ENCODE measurements around the gene CDK14. TPM values are rescaled to one million over a fixed set of nuclear protein-coding genes. Genes with fewer than 3 reads are reported as not detected.

The CDK14 gene
- polyA plus RNA-seq, 3 donors: 1.7 to 2.5 (median 2.1) TPM

DNA sequence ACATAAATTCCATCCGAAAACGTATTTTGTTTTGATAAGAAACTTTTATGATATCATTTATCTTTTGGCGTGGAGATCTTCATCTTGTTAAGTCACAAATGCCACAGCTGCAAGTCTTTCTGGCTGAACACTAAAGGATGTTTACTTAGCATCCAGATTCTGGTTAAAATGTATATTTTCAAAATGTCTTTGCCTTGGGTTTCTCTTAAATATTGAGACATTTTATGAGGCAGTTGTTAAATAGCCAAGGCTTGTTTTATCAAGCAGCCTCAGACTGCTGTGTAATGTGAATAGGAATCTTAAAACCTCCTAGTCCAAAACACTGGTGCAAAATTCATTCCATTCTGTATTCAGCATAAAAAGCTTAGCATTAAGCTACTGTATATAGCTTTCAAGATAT, 531.8 kb downstream of the CDK14 start:
- Mint-ChIP-seq H3K36me3 (no peaks in the 10 kb centered on the region), H3K27ac (no peak overlapping the region), H3K27me3 (ENCODE audit: low read depth in 3 of 3) (no peaks in the 10 kb centered on the region), H3K4me1 (peaks cover 3% of the 10 kb centered on the region), H3K4me3 (no peak overlapping the region), H3K9me3 (no peaks in the 10 kb centered on the region)
- intact Hi-C loops (cut with micrococcal nuclease): no loop called here
- TF ChIP-seq, protein P1, sequence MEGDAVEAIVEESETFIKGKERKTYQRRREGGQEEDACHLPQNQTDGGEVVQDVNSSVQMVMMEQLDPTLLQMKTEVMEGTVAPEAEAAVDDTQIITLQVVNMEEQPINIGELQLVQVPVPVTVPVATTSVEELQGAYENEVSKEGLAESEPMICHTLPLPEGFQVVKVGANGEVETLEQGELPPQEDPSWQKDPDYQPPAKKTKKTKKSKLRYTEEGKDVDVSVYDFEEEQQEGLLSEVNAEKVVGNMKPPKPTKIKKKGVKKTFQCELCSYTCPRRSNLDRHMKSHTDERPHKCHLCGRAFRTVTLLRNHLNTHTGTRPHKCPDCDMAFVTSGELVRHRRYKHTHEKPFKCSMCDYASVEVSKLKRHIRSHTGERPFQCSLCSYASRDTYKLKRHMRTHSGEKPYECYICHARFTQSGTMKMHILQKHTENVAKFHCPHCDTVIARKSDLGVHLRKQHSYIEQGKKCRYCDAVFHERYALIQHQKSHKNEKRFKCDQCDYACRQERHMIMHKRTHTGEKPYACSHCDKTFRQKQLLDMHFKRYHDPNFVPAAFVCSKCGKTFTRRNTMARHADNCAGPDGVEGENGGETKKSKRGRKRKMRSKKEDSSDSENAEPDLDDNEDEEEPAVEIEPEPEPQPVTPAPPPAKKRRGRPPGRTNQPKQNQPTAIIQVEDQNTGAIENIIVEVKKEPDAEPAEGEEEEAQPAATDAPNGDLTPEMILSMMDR (IDR thresholded peaks at IDR 0.05): no peak
- no peaks in the 10 kb centered on the region for H3K4me1 ChIP-seq (ENCODE audit: control insufficient read depth in 1 of 2, insufficient read depth in 2 of 2, low read length in 2 of 2)
- H3K79me2 ChIP-seq (ENCODE audit: insufficient read depth, low read length): no peaks in the 10 kb centered on the region
- WGBS (ENCODE audit: insufficient coverage): no CpG with 5 or more reads among the region's 3 CpGs
- no peak overlapping the region for H3K4me3 ChIP-seq (replicated peaks in 1 of 3; ENCODE audit: low read depth in 2 of 3, low read length in 3 of 3)
- DNase-seq: no peak
- H3K36me3 ChIP-seq (replicated peaks in 1 of 2; ENCODE audit: control insufficient read depth in 1 of 2, insufficient read depth in 2 of 2, low read length in 2 of 2): no peaks in the 10 kb centered on the region
- H3K4me2 ChIP-seq (replicated peaks; ENCODE audit: extremely low read depth, low read length, poor library complexity, severe bottlenecking): no peak overlapping the region
- H4K20me1 ChIP-seq (ENCODE audit: insufficient read depth, low read length): no peaks in the 10 kb centered on the region
- H3K27ac ChIP-seq (ENCODE audit: low read depth in 1 of 2, low read length in 2 of 2): no peak overlapping the region
- H3K27me3 ChIP-seq (ENCODE audit: control insufficient read depth in 2 of 2, insufficient read depth in 2 of 2, low read length in 2 of 2): no peaks in the 10 kb centered on the region
- H2AFZ ChIP-seq (ENCODE audit: insufficient read depth, low read depth, low read length, poor library complexity, severe bottlenecking): no peak overlapping the region
- no peaks in the 10 kb centered on the region for H3K9me3 ChIP-seq (replicated peaks in 1 of 2; ENCODE audit: control insufficient read depth in 1 of 2, insufficient read depth in 1 of 2, low read length in 2 of 2)
- no peak overlapping the region for H3K9ac ChIP-seq (ENCODE audit: insufficient read depth, low read length, poor library complexity, severe bottlenecking)

DNA sequence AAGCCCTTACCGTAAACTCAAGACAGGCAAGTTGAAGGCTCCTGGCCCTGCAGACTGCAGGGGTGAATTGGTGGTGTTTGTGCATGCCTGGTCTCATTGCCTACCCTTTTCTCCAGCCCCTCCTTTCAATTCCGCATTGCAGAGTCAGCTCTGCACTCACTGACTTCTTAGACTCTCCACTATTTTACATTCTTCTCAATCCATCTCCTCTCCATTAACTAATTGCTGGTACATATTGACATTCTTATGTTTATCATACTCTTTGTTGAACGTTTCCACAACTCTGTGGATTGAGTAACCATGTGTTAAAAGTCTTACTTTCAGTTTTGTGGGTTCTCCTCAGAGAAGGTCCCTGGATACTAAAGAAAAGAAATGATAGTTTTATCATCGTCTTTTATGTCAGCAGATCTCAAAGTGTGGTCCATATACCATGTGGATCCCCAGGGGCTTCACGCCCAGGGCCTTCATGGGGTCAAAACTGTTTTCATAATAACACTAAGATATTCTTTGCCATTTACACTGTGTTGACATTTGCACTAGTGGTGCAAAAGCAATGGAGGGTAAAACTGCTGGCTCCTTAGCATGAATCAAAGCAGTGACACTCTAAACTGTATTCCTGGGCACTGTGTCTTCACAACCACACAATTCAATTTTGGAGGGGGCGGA, 532.7 kb downstream of the CDK14 start:
- Histone ChIP-seq H3K4me2 (replicated peaks; ENCODE audit: extremely low read depth, low read length, poor library complexity, severe bottlenecking) (no peak overlapping the region), H3K4me3 (replicated peaks in 1 of 3; ENCODE audit: low read depth in 2 of 3, low read length in 3 of 3) (no peak overlapping the region), H2AFZ (ENCODE audit: insufficient read depth, low read depth, low read length, poor library complexity, severe bottlenecking) (peak overlapping the region; percentile 6), H4K20me1 (ENCODE audit: insufficient read depth, low read length) (no peaks in the 10 kb centered on the region), H3K4me1 (ENCODE audit: control insufficient read depth in 1 of 2, insufficient read depth in 2 of 2, low read length in 2 of 2) (no peaks in the 10 kb centered on the region), H3K9me3 (replicated peaks in 1 of 2; ENCODE audit: control insufficient read depth in 1 of 2, insufficient read depth in 1 of 2, low read length in 2 of 2) (no peaks in the 10 kb centered on the region), H3K27me3 (ENCODE audit: control insufficient read depth in 2 of 2, insufficient read depth in 2 of 2, low read length in 2 of 2) (no peaks in the 10 kb centered on the region), H3K36me3 (replicated peaks in 1 of 2; ENCODE audit: control insufficient read depth in 1 of 2, insufficient read depth in 2 of 2, low read length in 2 of 2) (no peaks in the 10 kb centered on the region), H3K27ac (ENCODE audit: low read depth in 1 of 2, low read length in 2 of 2) (no peak overlapping the region), H3K79me2 (ENCODE audit: insufficient read depth, low read length) (no peaks in the 10 kb centered on the region), H3K9ac (ENCODE audit: insufficient read depth, low read length, poor library complexity, severe bottlenecking) (no peak overlapping the region)
- no peaks in the 10 kb centered on the region for H3K27me3 Mint-ChIP-seq (ENCODE audit: low read depth in 3 of 3)
- no peaks in the 10 kb centered on the region for H3K36me3 Mint-ChIP-seq
- WGBS (ENCODE audit: insufficient coverage): 83% methylated on average over 1 of the region's 6 CpGs
- intact Hi-C loops (cut with micrococcal nuclease): no loop called here
- DNase-seq: no peak
- no peak overlapping the region for H3K4me3 Mint-ChIP-seq
- H3K9me3 Mint-ChIP-seq: no peaks in the 10 kb centered on the region
- H3K4me1 Mint-ChIP-seq: peaks cover 3% of the 10 kb centered on the region
- no peak overlapping the region for H3K27ac Mint-ChIP-seq
- TF ChIP-seq, protein P1 (IDR thresholded peaks at IDR 0.05): no peak
